Mononuclear cell (primary cell): ENCODE data around the gene ERV3-1. TPM values are rescaled to one million over a fixed set of nuclear protein-coding genes. Genes with fewer than 3 reads are reported as not detected.

Source experiments
- total RNA-seq: library from RNA; depleted of rRNA; stranded (reverse); fragments of >200 nt; gene quantifications from one replicate; pipeline ENCODE4 v1.2.3, GENCODE V29; 2012

ERV3-1 gene
- total RNA-seq, 1 donor, result 16.0 TPM

Other genes starting within 250 kb of the ERV3-1 start
- 9.3 TPM for gene ZNF138, start 212.3 kb downstream of the ERV3-1 start, total RNA-seq
- 16.2 TPM for gene ZNF273, start 103.4 kb downstream of the ERV3-1 start, total RNA-seq
- gene ZNF117, start 15.7 kb downstream of the ERV3-1 start, total RNA-seq, result 3.8 TPM